HepG2 (cell line): Measurements from ENCODE around the gene SPATA31D4.

Source experiments
- CTCF ChIP-seq: sonication (generic); formaldehyde crosslinking; IDR thresholded peaks from 2 replicates; pipeline ENCODE4 v1.5.0; 2020; ENCODE audit warnings: mild to moderate bottlenecking, missing genetic modification reagents, moderate library complexity
- HDAC6 ChIP-seq: fragments of 200-600 bp; sonication (generic); IDR thresholded peaks from 2 replicates; pipeline ENCODE4 v1.7.0; 2017; ENCODE audit warnings: mild to moderate bottlenecking, antibody characterized with exemption, low read length, low read depth
- PHF8 ChIP-seq: sonication (generic); formaldehyde crosslinking; IDR thresholded peaks from 2 replicates; pipeline ENCODE4 v1.5.0; 2020; ENCODE audit warnings: missing genetic modification reagents
- TCF7 ChIP-seq: sonication (generic); IDR thresholded peaks from 2 replicates; pipeline ENCODE4 v1.6.1; 2016; ENCODE audit warnings: antibody characterized with exemption, low read depth
- ZBTB7A ChIP-seq: sonication (generic); formaldehyde crosslinking; IDR thresholded peaks from 2 replicates; pipeline ENCODE4 v1.8.0; 2022; ENCODE audit warnings: mild to moderate bottlenecking, missing genetic modification reagents
- ZNF589 ChIP-seq: sonication (generic); formaldehyde crosslinking; conservative IDR thresholded peaks from 2 replicates; pipeline ENCODE4 v1.8.0; 2022; ENCODE audit warnings: mild to moderate bottlenecking, moderate library complexity, missing genetic modification reagents

DNA sequence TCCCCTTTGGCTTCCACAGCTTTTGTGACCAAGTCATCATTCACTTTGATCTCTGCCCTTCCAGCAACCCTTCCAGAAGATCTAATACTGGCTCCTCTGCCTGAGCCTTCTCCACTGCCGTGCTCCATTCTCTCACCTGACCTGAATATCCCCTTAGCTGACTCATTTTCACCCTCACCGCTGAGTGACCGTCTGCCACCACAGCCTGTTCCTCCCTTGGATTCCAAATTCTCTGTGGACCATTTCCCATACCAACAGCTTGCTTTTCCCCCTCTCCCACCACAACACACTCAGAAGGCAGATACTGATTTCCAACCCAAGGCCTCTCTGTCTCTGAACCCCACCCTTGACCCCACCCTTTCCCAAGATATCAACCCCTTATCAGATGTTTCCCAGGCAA is 39.8 kb downstream of the SPATA31D4 start:
- TF ChIP-seq TCF7 (no peak), CTCF (CRISPR knock-in tag) (no peak), HDAC6 (no peak), ZBTB7A (CRISPR knock-in tag) (no peak), ZNF589 (CRISPR knock-in tag) (no peak), PHF8 (CRISPR knock-in tag) (no peak)
